SH-SY5Y (cell line): ENCODE data around the gene ITGA3.

Experiments
- GATA2 ChIP-seq: IDR thresholded peaks from 2 replicates; pipeline ENCODE4 v1.6.1; 2011; ENCODE audit warnings: mild to moderate bottlenecking, low read depth, low read length
- GATA3 ChIP-seq: IDR thresholded peaks from 2 replicates; pipeline ENCODE4 v1.6.1; 2011; ENCODE audit warnings: low read depth, mild to moderate bottlenecking, low read length, moderate library complexity

DNA sequence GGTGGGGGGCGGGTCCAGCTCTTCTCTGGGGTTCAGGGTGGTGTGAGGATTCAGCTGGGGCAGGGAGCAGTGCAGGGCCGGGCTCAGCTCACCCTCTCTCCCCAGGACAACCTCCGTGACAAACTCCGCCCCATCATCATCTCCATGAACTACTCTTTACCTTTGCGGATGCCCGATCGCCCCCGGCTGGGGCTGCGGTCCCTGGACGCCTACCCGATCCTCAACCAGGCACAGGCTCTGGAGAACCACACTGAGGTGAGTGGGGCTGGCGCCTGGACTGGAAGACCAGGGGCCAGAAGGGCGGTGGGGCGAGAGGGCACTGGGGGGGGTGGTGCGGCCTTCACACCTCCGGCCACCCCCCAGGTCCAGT lies 20.3 kb downstream of the ITGA3 start:
- TF ChIP-seq GATA3 (no peak), GATA2 (no peak)
